Cardiac septum (tissue), 1 donor: ENCODE measurements around the gene SNX8. TPM values are rescaled to one million over a fixed set of nuclear protein-coding genes. Genes with fewer than 3 reads are reported as not detected.
A peak's percentile ranks its signal among the peaks of the same experiment; 100 is the strongest.

Source experiments
- DNase-seq: peaks from one replicate; pipeline ENCODE4 v3.0.0-alpha.2; 2020; ENCODE audit warnings: low spot score
- intact Hi-C: fragments of 100-400 bp; cut with DNase I; formaldehyde crosslinking; loops from one replicate; pipeline ENCODE4 v1.14.0; 2022
- total RNA-seq: library from RNA; stranded (reverse); fragmentation: NEBNext Ultra II Directional; extraction: Animal tissue kit (Norgen Biotek cat#: 25700); gene quantifications from one replicate; pipeline ENCODE4 v1.2.1, GENCODE V29; 2021
- donor health status: DM: no; HTN: no; CAD: no.

Gene SNX8
- total RNA-seq, 1 donor from 2014 or later, result 18.9 TPM

- DNase-seq, result no peak
- intact Hi-C loops, result no loop called here
Observed at GRCh38 chr7:2217206-2217605, 97.0 kb downstream of the SNX8 start.

GRCh38 chr7:2215851-2216250 lies 98.4 kb downstream of the SNX8 start:
- intact Hi-C loops, result no loop called here
- DNase-seq, result no peak

- intact Hi-C loops, result loop anchor here (5.0 kb wide), 2 partner anchors 402 to 637 kb away; no protein-coding TSS in a partner anchor
- no peak for DNase-seq
Observed at GRCh38 chr7:2214636-2215035, 99.6 kb downstream of the SNX8 start.

- intact Hi-C loops, result loop anchor here (5.0 kb wide), 2 partner anchors 401 to 636 kb away; no protein-coding TSS in a partner anchor
- no peak for DNase-seq
Observed at GRCh38 chr7:2213551-2214215, 100.6 kb downstream of the SNX8 start.

- intact Hi-C loops, result loop anchor here (5.0 kb wide), 2 partner anchors 401 to 636 kb away; no protein-coding TSS in a partner anchor
- no peak for DNase-seq
Observed at GRCh38 chr7:2212906-2213305, 101.3 kb downstream of the SNX8 start.

- intact Hi-C loops, result loop anchor here (5.0 kb wide), 2 partner anchors 400 to 635 kb away; no protein-coding TSS in a partner anchor
- no peak for DNase-seq
Observed at GRCh38 chr7:2211926-2212325, 102.3 kb downstream of the SNX8 start.

- no peak for DNase-seq
- intact Hi-C loops, result loop anchor here (5.0 kb wide), 2 partner anchors 399 to 634 kb away; no protein-coding TSS in a partner anchor
Observed at GRCh38 chr7:2211259-2211880, 102.9 kb downstream of the SNX8 start.

- no peak for DNase-seq
- intact Hi-C loops, result loop anchor here (5.0 kb wide), 2 partner anchors 398 to 633 kb away; no protein-coding TSS in a partner anchor
Observed at GRCh38 chr7:2210551-2211258, 103.5 kb downstream of the SNX8 start.

GRCh38 chr7:2209961-2210323 lies 104.3 kb downstream of the SNX8 start:
- intact Hi-C loops, result loop anchor here (2.0 to 5.0 kb wide), 4 partner anchors 105 to 633 kb away; no protein-coding TSS in a partner anchor
- DNase-seq, result no peak

- DNase-seq, result no peak
- intact Hi-C loops, result loop anchor here (2.0 to 5.0 kb wide), 2 partner anchors 105 to 542 kb away; no protein-coding TSS in a partner anchor
Observed at GRCh38 chr7:2209146-2209960, 104.9 kb downstream of the SNX8 start.

GRCh38 chr7:2208712-2209111 lies 105.5 kb downstream of the SNX8 start:
- DNase-seq, result no peak
- intact Hi-C loops, result loop anchor here (2.0 to 5.0 kb wide), 2 partner anchors 104 to 541 kb away; no protein-coding TSS in a partner anchor

GRCh38 chr7:2205036-2205780 lies 109.0 kb downstream of the SNX8 start:
- intact Hi-C loops, result loop anchor here (5.0 kb wide), 1 partner anchor 538 kb away; no protein-coding TSS in a partner anchor

GRCh38 chr7:2204446-2204845 lies 109.8 kb downstream of the SNX8 start:
- DNase-seq, result peak; percentile 12
- intact Hi-C loops, result no loop called here

More at GRCh38 chr7:2205036-2205780, 109.0 kb downstream of the SNX8 start:
- peak; percentile 10 for DNase-seq

GRCh38 chr7:2203766-2204300 lies 110.4 kb downstream of the SNX8 start:
- DNase-seq, result peak; percentile 27

GRCh38 chr7:2202901-2203765 lies 111.1 kb downstream of the SNX8 start:
- DNase-seq, result peak; percentile 56
- intact Hi-C loops, result no loop called here

More at GRCh38 chr7:2203766-2204300, 110.4 kb downstream of the SNX8 start:
- intact Hi-C loops, result no loop called here

GRCh38 chr7:2202361-2202761 lies 111.9 kb downstream of the SNX8 start:
- intact Hi-C loops, result no loop called here
- peak; percentile 35 for DNase-seq
